ENCODE results near the gene ZNF805.
"Not testable (repeated sequence)": the region's sequence is repeated elsewhere in the genome, so short reads cannot be mapped to it uniquely, and the experiment has no call there.

Gene ZNF805

DNA sequence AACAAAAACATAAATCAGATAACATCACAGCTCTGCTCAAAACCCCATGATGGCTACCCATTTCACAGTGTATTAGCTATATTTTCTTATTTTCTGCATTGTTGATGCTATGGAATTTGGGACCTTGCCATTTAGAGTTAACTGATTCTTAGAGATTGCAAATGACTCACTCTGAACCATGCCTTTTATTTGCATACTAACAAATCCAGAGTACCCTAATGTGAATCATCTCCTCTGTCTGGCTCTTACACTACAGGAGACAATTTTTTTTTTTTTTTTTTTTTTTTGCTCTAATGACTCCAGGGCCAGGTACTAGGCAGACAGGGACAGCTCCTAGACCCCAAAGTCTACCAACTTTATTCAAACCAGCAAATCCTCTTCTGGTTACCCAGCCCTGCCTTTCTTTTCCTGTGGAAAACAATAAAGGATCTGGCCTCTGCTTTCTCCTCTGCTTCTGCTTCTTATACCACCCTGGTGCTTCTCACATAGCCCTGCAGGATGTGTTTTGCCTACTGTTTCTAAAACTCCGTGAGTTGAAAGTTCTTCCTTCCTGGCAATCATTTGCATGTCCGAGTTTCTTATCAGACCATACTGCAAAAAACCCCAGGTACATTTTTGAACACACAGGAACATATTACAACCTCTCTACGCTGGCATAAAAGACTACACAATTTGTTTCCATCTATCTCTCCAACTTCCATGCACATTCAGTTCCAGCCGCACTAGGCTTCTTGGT is 29.3 kb downstream of the ZNF805 start:
- no peak for DNase-seq

GRCh38 chr19:57271280-57271679 is 30.8 kb downstream of the ZNF805 start:
- DNase-seq, result no peak

DNA sequence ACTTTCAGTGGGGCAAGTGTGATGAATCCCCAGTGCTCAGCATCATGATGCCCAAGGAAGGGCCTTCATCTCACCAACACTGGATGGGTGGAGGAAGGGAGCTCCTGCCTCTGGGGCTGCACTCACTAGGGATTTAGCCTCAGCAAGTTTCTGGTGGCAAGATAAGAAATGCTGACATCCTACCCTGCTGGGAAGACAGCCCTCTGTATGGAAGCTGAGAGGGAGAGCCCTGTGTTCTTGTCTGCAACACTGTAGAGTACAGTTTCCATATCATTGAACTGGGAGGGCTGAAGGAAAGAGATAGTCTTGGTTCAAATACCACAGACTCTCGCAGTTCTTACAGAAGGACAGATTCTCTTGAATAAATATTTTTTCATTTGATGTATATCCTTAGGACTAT is 32.6 kb downstream of the ZNF805 start:
- DNase-seq, result no peak

DNA sequence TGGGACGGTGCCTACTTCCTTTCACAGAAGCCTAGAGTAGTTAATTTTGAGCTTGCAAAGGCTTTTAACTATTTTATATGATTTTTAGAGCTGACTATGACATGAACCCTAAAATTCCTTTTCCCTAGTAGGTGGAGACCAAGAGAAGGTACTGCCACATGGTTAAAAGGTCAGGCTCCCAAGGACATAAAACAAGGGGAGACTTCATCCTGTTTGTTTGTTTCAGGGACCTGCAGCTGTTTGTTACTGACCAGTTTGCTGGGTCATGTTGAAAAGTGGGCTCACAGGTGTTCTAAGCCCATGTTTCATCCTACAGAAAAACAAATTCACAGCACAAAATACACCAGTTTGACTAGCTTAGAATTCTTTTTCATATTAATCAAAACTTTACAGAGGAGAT is 36.0 kb downstream of the ZNF805 start:
- no peak for DNase-seq

DNA sequence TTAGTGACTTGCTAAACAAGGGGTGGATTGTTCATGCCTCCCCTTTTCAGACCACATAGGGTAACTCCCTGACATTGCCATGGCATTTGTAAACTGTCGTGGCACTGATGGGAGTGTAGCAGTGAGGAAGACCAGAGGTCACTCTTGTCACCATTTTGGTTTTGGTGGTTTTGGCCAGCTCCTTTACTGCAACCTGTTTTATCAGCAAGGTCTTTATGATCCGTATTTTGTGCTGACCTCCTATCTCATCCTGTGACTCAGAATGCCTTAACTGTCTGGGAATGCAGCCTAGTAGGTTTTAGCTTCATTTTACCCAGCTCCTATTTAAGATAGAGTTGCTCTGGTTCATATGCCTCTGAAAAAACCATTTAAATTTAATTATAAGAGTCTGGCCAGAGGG is 38.0 kb downstream of the ZNF805 start:
- not testable (repeated sequence) for DNase-seq

DNA sequence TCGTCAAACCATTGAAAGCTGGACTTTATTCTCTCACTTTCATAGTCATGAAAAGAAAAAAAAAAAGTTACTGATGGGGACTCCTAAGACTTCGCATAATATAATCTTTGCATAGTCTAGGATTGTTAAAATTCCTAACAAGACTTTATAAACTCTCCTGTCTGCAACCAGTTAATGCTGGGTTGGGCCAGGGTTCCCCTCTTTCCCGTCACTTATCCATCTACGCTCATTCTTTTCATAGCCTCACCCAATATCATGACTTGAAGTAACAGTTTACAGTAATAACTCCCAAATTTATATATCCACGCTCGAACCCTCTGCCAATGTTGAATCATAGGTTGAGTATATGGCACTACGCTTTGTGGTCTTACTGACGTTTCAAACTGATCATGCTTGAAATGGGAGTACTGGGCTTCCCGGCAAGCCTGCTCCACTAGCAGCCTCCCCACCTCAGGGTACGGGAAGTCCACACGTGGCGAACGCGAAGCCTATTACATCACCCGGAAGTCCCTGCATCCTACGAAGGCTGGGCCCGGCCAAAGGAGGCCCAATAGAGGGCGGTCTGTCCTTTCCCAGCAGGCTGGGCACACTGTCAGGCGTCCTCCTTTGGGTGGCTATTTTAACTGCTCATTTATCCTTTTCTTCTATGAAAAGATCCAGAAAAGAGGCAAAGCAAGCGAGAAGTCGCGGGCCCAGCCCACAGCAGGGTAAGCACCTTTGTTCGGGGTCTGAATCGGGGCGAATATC is 39.2 kb downstream of the ZNF805 start:
- DNase-seq, result peak; percentile 82

- DNase-seq, result peak; percentile 97
These were observed 39.9 kb downstream of the ZNF805 start, which contains the start of gene ZNF460 for GRCh38 chr19:57280165-57280961. TSS of gene ZNF460 (plus strand) at chr19:57280485. CDS start at chr19:57280807, 322 bp downstream.

GRCh38 chr19:57280962-57281400 is 40.5 kb downstream of the ZNF805 start:
- no peak for DNase-seq

DNA sequence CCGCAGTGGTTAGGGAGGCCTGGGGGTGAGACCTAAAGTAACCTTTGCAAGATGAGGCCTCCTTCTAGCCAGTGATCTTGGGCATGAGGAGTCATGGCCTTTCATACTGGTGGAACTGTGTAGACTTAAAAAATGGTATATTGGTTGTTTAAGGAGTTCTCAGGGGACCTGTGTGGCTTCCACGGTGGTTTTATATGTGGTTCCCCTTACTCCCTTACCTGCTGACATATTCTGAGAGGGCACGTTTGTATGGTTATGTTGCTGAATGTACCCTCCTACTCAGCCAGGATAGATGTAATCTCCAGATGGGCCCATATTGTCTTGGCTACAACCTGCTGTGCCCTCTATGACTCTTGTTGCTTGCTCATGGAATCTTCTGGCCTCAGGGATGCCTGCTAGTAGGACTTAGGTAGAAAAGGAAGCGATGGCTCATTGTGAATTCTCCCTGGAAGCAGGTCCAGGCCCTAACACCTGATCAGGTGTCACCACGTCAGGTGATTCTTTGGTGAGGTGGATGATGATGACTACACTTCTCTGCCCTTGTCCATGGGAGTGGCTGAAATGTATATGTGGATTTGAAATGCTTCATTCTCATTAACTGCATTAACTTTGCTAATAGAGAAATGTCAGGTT is 41.7 kb downstream of the ZNF805 start:
- DNase-seq, result no peak

GRCh38 chr19:57288373-57288772 is 47.9 kb downstream of the ZNF805 start:
- DNase-seq, result no peak

DNA sequence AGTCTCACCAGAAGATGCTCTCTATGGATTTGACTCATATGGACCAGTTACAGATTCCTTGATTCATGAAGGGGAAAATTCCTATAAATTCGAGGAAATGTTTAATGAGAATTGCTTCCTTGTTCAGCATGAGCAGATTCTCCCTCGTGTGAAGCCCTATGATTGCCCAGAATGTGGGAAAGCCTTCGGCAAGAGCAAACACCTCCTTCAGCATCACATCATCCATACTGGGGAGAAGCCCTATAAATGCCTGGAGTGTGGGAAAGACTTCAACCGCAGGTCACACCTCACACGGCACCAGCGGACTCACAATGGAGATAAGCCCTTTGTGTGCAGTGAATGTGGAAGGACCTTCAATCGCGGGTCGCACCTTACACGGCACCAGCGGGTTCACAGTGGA is 50.5 kb downstream of the ZNF805 start:
- no peak for DNase-seq

GRCh38 chr19:57292547-57292946 is 52.1 kb downstream of the ZNF805 start:
- no peak for DNase-seq

DNA sequence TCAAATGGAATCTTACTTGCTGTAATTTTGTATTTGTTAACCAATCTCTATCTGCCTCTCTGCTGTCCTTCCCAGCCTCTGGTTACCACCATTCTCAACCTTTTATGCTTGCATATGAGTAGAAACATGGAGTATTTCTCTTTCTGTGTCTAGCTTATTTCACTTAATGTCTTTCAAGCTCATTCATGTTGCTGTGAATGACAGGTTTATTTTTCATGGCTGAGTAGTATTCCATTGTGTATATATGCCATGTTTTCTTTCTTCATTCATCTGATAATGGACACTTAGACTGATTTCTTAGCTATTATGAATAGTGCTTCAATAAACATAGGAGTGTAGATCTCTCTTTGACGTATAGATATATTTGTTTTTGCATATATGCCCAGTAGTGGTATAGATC is 53.3 kb downstream of the ZNF805 start:
- DNase-seq, result no peak

DNA sequence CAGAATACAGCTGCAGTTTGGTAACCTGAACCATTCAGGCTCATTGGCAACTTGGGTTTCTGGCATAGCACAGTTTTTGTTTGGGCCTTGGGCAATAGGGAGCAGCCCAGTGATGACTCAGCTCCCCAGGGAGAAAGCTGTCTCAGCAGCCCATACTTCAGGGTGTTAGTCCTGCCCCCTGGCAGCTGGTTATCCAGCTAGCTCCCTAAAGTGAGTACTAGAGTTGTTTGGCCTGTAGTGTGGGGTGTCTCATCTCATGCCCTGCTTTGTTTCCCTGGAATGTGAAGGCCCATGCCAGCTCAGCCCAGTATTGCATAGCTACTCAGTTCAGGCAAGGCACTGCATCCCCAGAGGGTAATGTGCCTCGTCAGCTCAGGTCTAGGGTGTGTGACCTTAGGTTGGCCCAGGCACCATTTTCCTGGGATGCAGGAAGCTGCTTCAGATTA is 61.6 kb downstream of the ZNF805 start:
- no peak for DNase-seq

DNA sequence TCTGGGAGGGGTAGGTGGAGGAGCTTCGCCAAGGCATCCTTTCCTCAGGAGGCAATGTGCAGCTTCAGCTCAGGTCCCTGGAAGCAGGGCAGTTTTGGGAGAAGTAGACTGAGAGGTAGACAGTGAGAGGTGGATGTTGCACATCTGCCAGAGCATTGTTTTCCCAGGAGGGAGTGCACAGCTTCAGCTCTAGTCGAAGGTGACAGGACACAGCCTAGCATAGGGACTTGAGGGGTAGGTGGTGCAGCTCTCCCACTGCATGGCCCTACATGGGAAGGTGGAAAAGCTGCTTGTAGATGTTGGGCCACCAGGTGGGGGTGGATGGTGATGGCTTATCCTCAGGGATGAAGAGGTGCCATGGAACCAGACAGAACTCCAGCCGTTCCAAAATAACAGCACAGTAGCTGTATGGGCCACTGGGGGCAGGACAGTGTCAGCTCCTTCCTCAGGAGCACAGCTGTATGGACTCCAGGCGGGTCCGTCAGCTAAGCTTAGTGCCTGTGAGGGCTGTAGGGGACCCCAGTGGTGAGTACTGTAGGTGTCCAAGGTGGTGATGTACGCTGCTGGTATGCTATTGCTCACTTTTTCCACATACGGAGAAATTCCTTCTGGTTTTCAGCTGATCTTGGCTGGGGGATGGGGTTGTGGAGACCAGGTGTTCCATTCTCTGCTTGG is 62.4 kb downstream of the ZNF805 start:
- no peak for DNase-seq

All from activated naive CD4-positive, alpha-beta T cell treated with anti-CD3 and anti-CD28 coated beads, Interleukin-2, amount 50 U/mL, for 16 hours (primary cell).